GM19324 (cell line): ENCODE measurements around the gene SATB1.
A peak's percentile ranks its signal among the peaks of the same experiment; 100 is the strongest.

Source experiments
- ATAC-seq: cut with Tn5 transposase; IDR thresholded peaks from one replicate; pipeline ENCODE4 v1.9.1; 2021; ENCODE audit warnings: mild to moderate bottlenecking, moderate library complexity; ENCODE audit not compliant: unreplicated experiment, low FRiP score

The SATB1 gene

GRCh38 chr3:18432752-18433151 is 7.6 kb upstream of the SATB1 start:
- ATAC-seq: no peak

GRCh38 chr3:18431266-18431665 is 6.1 kb upstream of the SATB1 start:
- ATAC-seq: no peak

DNA sequence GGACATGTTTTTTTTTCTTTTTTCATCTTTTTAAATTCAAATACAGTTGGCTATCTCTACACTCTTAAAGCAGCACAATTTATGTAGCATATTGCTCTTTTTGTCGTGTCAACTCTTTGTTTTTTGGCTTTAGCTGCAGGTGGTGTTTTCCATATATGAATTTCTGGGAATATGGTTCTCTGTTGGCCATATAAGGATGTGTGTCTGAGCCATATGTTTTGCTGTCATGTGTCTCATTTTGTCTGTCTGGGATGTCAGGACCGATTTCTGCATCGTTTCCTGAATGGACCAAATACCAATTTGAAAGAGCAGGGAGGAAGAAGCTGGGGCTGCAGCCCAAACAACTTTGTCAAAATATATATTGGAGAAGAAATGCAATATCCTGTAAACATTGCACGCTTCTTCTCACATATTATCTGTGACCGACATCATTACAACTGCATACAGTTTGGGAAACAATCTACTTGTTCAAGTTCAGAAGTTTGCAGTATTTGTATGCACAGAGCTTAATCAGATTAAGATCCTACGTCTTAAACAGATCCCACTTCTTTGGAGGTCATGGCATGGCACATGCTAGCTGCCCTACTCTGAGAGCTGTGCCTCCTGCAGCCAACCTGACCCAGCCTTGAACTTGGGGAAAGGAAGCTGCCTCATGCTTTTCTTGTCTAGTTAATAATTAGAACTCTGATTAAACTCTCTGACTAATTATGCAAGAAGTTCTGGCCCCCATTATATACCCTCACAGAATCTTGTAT is 4.0 kb upstream of the SATB1 start:
- ATAC-seq: no peak

DNA sequence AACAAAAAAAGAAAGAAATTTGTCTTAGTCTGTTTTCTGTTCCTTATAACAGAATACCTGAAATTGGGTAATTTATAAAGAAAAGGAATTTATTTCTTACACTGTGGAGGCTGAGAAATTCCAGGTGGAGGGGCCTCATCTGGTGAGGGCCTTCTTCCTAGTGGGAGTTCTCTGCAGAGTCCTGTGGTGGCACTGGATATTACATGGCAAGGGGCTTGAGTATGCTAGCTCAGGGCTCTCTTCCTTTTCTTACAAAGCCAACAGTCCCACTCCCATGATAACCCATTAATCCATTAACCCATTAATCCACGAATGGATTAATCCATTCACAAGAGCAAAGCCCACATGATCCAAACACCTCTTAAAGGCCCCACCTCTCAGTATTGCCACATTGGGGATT is 2.9 kb upstream of the SATB1 start:
- no peak for ATAC-seq

GRCh38 chr3:18426597-18427193 is 1.6 kb upstream of the SATB1 start:
- no peak for ATAC-seq

DNA sequence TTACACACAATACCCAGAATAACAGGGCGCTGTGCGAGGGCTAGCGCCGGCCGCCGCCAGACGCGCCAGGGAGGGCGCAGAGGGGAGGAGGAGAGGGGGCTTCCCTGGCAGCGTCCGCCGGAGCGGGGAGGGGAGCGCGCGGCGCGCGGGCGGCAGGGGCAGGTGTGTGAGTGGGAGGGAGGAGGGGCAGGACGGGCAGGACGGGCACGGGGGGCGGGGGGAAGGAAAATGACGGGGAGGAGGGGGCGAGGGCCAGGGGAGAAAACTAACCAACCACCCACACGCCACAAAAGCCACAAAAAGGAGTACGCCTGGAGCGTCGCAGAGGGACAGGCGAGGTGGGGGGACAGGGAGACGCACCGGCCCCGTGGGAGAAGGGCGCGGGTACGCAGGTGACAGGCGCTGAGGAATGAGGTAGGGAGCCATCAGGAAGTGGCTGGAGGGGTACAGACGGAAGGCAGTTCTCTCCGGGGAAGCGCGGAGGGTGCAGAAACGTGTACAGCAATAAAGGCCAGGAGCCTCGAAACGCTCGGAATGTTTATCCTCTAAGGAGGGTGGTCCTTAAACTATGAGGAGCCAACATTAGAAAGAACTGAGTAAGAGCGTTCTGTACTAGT is 610 bp upstream of the SATB1 start:
- ATAC-seq: no peak

DNA sequence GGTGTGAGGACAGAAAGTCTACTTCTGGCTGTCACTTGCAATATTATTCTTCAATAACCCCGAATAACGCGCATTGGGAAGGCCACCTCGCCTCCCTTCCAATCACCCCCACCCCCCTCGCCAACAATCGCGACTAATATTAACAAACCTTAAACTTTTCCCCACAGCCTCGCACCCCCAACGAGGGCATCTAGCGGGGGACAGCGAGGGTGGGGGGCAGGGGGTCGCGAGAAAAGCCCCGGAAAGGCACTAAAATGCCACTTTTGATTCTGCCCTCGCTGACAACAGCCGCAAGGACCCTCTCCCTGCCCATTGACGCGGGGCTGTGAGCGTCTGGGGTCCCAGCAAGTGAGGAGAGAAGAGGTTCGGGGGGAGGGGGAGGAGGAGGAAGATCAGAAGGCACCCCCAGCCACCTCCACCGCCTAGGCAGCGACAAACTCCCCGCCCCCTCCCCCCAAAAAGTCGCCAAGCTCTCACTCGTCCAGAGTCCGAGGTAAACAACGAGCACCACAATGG is 868 bp downstream of the SATB1 start:
- peak; percentile 7 for ATAC-seq

DNA sequence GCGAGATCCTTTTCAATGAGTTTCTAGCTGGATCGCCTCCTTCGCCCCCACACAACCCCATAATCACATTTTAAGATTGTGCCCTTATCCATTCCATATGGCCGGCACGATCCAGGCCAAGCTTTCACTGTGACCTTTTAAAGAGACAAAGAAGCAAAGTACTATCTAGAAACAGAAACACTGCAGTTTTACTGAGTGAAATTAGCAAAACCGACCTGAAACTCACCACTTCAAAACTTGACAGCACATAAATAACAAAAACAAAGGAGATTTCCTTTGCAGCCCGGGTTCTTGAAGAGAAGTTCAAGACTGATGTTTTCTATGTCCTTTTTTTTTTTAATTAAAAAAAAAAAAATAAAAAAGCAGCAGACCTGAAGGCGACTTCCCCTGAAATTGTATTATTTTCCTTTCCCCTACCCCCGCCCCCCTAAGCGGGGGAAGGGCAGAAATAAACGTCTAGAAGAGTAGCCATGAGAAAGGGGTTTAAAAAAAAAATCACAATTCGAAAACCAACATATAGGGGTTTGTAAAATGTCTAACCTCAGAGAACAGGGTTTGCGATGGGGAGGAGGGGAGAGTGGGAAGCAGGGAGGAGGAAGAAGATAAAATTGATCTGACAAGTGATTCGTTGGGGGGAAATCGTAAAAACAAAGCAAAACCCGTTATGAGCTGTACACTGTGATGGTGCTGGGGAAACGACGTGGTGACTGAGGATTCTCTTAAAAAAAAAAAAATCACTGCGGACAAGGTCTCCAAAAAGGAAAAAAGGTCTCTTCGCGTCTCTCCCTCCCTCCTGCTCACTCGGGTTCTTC is 1.5 kb downstream of the SATB1 start:
- peak; percentile 66 for ATAC-seq

DNA sequence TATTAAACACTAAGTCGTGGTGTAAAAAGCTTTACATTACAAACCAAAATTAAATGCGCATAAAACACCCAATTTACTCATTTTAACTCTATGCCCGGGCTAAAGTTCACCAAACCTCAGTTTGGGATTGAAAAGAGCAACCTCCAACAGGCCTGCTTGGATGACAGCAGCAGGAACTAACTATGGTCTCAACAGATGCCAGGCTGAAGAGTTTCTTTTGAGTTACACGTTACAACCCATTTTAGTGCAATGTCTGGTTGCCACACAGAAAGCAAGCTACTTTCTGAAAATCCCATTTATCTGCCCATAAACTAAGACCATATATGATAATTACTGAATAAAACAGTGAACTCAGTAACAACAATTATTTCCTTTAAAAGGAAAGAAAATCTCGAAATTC is 2.2 kb downstream of the SATB1 start:
- ATAC-seq: no peak

DNA sequence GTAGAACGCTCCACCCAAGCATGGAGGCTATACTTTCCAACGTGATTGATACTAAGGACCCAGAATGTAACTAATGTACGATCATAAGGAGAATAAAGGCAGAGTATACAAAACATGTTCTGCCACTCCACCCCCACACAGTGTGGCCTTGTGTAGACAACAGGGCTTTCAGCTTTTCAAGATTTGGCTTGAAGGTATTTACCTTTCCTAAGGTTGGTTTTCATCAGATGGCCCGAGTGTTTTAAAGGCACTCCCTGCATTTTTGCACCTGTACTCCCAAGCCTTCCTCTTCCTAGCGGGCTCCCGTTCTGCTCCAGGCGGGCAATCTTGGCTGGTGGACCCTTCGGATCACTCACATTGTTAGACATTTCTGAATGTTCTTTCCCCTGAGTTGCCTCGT is 4.6 kb downstream of the SATB1 start:
- ATAC-seq: no peak

DNA sequence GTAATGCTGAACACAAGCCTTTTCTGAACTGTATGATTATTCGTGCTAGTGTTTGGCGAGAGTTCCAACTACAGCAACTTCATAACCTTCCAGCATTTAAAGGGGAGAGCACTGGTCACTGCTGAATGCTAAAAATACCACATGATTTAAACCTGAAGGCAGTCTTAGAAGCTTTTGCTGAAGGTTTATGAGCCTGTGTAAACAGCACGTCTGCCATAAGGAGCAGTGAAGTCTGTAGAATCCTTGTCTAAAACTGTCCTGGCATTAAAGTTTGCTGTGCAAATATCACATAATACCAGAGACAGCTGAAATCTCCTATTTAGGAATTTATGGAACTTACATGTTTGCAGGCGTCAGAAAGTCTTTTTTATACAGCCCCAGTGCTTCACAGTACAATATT is 5.9 kb downstream of the SATB1 start:
- ATAC-seq: no peak

DNA sequence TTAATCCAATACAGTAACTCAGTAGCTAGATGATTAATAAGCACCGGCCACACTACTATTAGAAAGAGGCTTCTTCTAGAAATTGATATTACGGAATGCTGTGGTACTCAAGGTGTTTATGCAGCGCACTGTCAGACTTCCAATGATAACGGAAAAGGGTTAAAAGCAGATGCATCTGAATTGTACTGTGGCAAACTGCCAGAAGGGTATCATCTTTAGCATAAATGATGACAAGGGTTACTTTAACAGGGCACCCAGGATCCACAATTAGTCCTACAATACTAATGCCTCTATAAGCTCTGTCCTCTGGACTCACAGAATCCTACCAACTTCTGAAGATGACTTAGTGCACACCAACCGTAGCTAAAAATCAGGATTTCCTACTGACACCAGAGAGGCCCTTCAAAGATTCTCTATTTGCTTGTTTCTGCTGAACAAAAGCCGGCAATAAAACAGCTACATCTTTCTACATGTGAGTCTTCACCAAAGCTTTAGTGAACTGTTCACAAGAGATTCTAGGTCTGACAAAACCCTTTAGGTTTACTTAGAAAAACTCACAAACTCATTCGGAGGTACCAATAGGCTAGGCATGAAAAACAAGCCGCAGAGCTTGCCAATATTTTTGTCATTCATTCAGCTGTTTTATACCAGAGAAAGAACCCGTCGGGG is 7.1 kb downstream of the SATB1 start:
- ATAC-seq: no peak

DNA sequence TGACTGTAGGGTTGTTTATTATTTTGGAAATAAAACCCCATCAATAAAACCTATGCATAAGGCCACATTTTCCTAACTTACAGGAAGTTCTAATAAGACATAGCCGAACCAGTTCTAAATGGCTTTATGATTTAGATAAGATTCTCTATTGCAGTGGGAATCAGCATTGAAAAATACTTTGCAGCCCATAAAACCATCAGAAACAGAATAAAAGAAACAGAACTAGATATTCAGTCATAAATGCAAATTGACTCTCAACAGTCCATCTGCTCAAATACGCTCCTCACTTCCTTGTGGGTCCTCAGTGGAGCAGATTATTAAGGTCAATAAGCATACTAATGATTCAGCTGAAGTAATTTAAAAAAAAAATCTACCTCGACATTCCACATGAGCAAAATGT is 8.8 kb downstream of the SATB1 start:
- no peak for ATAC-seq

GRCh38 chr3:18415839-18416238 is 9.3 kb downstream of the SATB1 start:
- ATAC-seq: no peak

DNA sequence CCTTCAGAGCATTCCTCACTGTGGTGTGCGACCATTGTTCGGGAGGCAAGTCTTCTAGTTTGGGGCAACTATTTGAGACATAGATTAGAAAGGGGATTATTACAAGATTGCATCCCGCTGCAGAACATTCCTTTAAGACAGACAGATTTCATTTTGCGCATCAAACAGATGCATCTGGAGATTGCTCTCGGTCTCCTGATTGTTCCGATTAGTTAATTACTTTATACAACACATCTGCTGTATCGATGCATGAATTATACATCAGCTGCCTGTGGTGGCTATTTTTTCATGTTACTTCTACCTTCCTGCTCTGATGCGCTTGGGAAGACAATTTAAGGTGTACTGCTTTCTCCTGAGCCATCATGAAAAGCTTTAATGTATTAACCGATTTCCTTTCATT is 10.0 kb downstream of the SATB1 start:
- ATAC-seq: no peak

GRCh38 chr3:18412684-18413083 is 12.5 kb downstream of the SATB1 start:
- no peak for ATAC-seq

- no peak for ATAC-seq
These were observed 13.6 kb downstream of the SATB1 start for GRCh38 chr3:18411541-18411940.

- ATAC-seq: no peak
These were observed 14.9 kb downstream of the SATB1 start for GRCh38 chr3:18410205-18410604.

DNA sequence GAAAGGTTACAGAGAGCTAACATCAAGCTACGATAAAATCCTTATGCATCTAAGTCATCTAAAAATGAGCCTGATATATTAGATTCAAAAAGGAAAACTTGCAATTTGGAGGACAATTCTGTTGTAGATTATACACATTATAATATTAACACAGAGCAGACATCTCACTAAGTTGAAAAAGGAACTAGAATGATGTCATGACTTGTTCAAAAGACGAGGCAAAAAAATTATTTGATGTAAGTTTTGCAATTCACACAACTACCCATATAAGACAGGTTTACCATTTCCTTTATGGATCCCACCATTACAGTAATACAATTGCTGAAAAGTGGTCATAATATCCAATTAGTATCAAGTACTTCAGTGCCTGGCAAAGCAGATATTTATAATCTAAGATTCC is 15.9 kb downstream of the SATB1 start:
- ATAC-seq: no peak

GRCh38 chr3:18405141-18405540 is 20.0 kb downstream of the SATB1 start:
- no peak for ATAC-seq
